ENCODE data around the gene S100P.

The S100P gene

GRCh38 chr4:6655924-6656323 lies 37.8 kb upstream of the S100P start:
- Histone ChIP-seq H3K4me3 (replicated peaks; ENCODE audit: low read depth, low read length) (no peak overlapping the region), H3K27me3 (replicated peaks; ENCODE audit: control insufficient read depth, insufficient read depth, low read length) (no peaks in the 10 kb centered on the region), H3K36me3 (ENCODE audit: control insufficient read depth, insufficient read depth, low read length) (no peaks in the 10 kb centered on the region)
- no peak for DNase-seq (ENCODE audit: extremely low read depth, insufficient read length)
- TF ChIP-seq, protein P1, sequence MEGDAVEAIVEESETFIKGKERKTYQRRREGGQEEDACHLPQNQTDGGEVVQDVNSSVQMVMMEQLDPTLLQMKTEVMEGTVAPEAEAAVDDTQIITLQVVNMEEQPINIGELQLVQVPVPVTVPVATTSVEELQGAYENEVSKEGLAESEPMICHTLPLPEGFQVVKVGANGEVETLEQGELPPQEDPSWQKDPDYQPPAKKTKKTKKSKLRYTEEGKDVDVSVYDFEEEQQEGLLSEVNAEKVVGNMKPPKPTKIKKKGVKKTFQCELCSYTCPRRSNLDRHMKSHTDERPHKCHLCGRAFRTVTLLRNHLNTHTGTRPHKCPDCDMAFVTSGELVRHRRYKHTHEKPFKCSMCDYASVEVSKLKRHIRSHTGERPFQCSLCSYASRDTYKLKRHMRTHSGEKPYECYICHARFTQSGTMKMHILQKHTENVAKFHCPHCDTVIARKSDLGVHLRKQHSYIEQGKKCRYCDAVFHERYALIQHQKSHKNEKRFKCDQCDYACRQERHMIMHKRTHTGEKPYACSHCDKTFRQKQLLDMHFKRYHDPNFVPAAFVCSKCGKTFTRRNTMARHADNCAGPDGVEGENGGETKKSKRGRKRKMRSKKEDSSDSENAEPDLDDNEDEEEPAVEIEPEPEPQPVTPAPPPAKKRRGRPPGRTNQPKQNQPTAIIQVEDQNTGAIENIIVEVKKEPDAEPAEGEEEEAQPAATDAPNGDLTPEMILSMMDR (IDR thresholded peaks at IDR 0.05; ENCODE audit: insufficient read depth, low read length, poor library complexity, severe bottlenecking): no peak

- TF ChIP-seq, protein P1 (IDR thresholded peaks at IDR 0.05; ENCODE audit: insufficient read depth, low read length, poor library complexity, severe bottlenecking): no peak
Observed at GRCh38 chr4:6657242-6658208, 36.2 kb upstream of the S100P start.

GRCh38 chr4:6658209-6658595 lies 35.5 kb upstream of the S100P start:
- Histone ChIP-seq H3K36me3 (ENCODE audit: control insufficient read depth, insufficient read depth, low read length) (no peaks in the 10 kb centered on the region), H3K27me3 (replicated peaks; ENCODE audit: control insufficient read depth, insufficient read depth, low read length) (no peaks in the 10 kb centered on the region), H3K4me3 (replicated peaks; ENCODE audit: low read depth, low read length) (no peak overlapping the region)
- TF ChIP-seq, protein P1 (IDR thresholded peaks at IDR 0.05; ENCODE audit: insufficient read depth, low read length, poor library complexity, severe bottlenecking): no peak
- no peak for DNase-seq (ENCODE audit: extremely low read depth, insufficient read length)

More at GRCh38 chr4:6657242-6658208, 36.2 kb upstream of the S100P start:
- DNase-seq (ENCODE audit: extremely low read depth, insufficient read length): no peak
- Histone ChIP-seq H3K36me3 (ENCODE audit: control insufficient read depth, insufficient read depth, low read length) (no peaks in the 10 kb centered on the region), H3K27me3 (replicated peaks; ENCODE audit: control insufficient read depth, insufficient read depth, low read length) (no peaks in the 10 kb centered on the region), H3K4me3 (replicated peaks; ENCODE audit: low read depth, low read length) (no peak overlapping the region)

DNA sequence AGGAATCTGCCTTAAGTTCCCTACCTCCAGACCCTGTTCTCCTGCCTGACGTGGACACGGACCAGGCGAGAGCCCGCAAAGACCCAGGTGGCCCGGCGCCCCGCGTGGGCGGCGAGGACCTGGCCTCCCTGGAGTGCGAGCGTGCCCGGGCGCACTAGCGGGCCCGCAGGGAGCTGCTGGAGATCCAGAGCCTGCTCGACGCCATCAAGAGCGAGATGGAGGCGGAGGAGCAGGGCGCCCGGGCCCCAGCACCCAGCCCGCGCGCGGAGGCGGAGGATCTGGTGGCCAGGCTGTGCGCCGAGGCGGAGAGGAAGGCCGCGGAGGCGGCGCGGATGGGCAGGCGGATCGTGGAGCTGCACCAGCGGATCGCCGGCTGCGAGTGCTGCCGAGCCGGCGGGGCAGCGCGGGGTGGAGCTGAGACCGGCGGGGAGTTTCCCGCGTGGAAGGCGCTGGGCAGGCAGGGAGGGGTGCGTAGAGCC lies 35.0 kb upstream of the S100P start:
- H3K36me3 ChIP-seq (ENCODE audit: control insufficient read depth, insufficient read depth, low read length): no peaks in the 10 kb centered on the region
- no peaks in the 10 kb centered on the region for H3K27me3 ChIP-seq (replicated peaks; ENCODE audit: control insufficient read depth, insufficient read depth, low read length)
- TF ChIP-seq, protein P1 (IDR thresholded peaks at IDR 0.05; ENCODE audit: insufficient read depth, low read length, poor library complexity, severe bottlenecking): no peak
- peak overlapping the region; percentile 45 for H3K4me3 ChIP-seq (replicated peaks; ENCODE audit: low read depth, low read length)
- DNase-seq (ENCODE audit: extremely low read depth, insufficient read length): peak; percentile 48

DNA sequence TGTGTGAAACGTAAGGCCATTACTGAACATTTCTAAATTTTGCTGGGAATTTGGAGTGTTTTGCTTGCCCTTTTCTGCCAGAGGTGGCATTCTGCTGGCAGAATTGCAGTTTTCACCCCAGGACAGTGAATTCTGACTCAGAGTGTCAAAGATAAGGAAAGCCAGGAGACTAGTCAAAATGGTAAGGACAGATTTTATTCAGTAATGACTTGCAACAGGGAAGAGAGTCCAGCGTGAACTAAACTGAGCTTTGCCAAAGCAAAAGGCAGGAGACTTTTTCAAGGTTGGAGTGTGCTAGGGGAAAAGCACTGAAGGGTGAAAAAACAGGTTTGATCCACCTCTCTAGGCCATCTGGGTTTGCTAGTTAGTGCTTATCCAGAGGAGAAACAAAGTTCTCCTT lies 33.8 kb upstream of the S100P start:
- no peak for DNase-seq (ENCODE audit: extremely low read depth, insufficient read length)
- TF ChIP-seq, protein P1 (IDR thresholded peaks at IDR 0.05; ENCODE audit: insufficient read depth, low read length, poor library complexity, severe bottlenecking): no peak
- no peaks in the 10 kb centered on the region for H3K36me3 ChIP-seq (ENCODE audit: control insufficient read depth, insufficient read depth, low read length)
- no peak overlapping the region for H3K4me3 ChIP-seq (replicated peaks; ENCODE audit: low read depth, low read length)
- H3K27me3 ChIP-seq (replicated peaks; ENCODE audit: control insufficient read depth, insufficient read depth, low read length): peaks cover 2% of the 10 kb centered on the region
